ENCODE data around the gene CDHR4.
"Not testable (repeated sequence)": the region's sequence is repeated elsewhere in the genome, so short reads cannot be mapped to it uniquely, and the experiment has no call there.

The CDHR4 gene

GRCh38 chr3:49786357-49787181, 13.1 kb downstream of the CDHR4 start, which contains the start of gene IP6K1:
Gene IP6K1, minus strand, starts transcription at chr3:49786542. Its CDS starts 38,502 bp downstream, at chr3:49748040.
- H3K4me2 ChIP-seq (ENCODE audit: low read length) = peak within 1 kb of the TSS; percentile 94
- H3K27ac ChIP-seq (ENCODE audit: low read depth, low read length, poor library complexity, severe bottlenecking) = no peak within 1 kb of the TSS
- no peaks in the 10 kb centered on the region for H4K20me1 ChIP-seq (ENCODE audit: insufficient read depth, low read length)
- H3K4me1 ChIP-seq (ENCODE audit: insufficient read depth, low read length, severe bottlenecking) = peaks cover 24% of the 10 kb centered on the region
- TF ChIP-seq CTCF (IDR thresholded peaks at IDR 0.05; ENCODE audit: low read length) (no peak), EZH2 (IDR thresholded peaks at IDR 0.05; ENCODE audit: borderline replicate concordance, low read length) (no peak)
- H2AFZ ChIP-seq (ENCODE audit: low read length) = no peak within 1 kb of the TSS
- H3K9me3 ChIP-seq (ENCODE audit: low read length) = no peaks in the 10 kb centered on the region
- H3F3A ChIP-seq (ENCODE audit: insufficient read depth, low read length) = no peaks in the 10 kb centered on the region
- no peaks in the 10 kb centered on the region for H3K27me3 ChIP-seq (ENCODE audit: insufficient read depth, low read length)
- H3K4me3 ChIP-seq (ENCODE audit: low read depth, low read length, poor library complexity, severe bottlenecking) = peak within 1 kb of the TSS; percentile 78
- H3K36me3 ChIP-seq (ENCODE audit: insufficient read depth, low read length) = peaks cover 5% of the 10 kb centered on the region; the same call in 1 of the 2 replicates
- peaks cover 9% of the 10 kb centered on the region for H3K79me2 ChIP-seq (ENCODE audit: insufficient read depth, low read length)
- H3K9ac ChIP-seq (ENCODE audit: low read length) = peak within 1 kb of the TSS; percentile 71
- H3K9me2 ChIP-seq (ENCODE audit: low read depth, low read length) = no peaks in the 10 kb centered on the region

- Histone ChIP-seq H3K4me3 (ENCODE audit: low read depth, low read length, poor library complexity, severe bottlenecking) (peak overlapping the region; percentile 78), H3F3A (ENCODE audit: insufficient read depth, low read length) (no peaks in the 10 kb centered on the region), H3K79me2 (ENCODE audit: insufficient read depth, low read length) (peaks cover 9% of the 10 kb centered on the region), H3K9me2 (ENCODE audit: low read depth, low read length) (no peaks in the 10 kb centered on the region), H4K20me1 (ENCODE audit: insufficient read depth, low read length) (no peaks in the 10 kb centered on the region), H3K4me2 (ENCODE audit: low read length) (peak overlapping the region; percentile 94), H3K9me3 (ENCODE audit: low read length) (no peaks in the 10 kb centered on the region), H3K4me1 (ENCODE audit: insufficient read depth, low read length, severe bottlenecking) (peaks cover 26% of the 10 kb centered on the region), H3K9ac (ENCODE audit: low read length) (peak overlapping the region; percentile 71), H3K27me3 (ENCODE audit: insufficient read depth, low read length) (no peaks in the 10 kb centered on the region), H3K36me3 (ENCODE audit: insufficient read depth, low read length) (peaks cover 8% of the 10 kb centered on the region; the same call in 1 of the 2 replicates), H2AFZ (ENCODE audit: low read length) (no peak overlapping the region), H3K27ac (ENCODE audit: low read depth, low read length, poor library complexity, severe bottlenecking) (no peak overlapping the region)
- TF ChIP-seq CTCF (IDR thresholded peaks at IDR 0.05; ENCODE audit: low read length) (no peak), EZH2 (IDR thresholded peaks at IDR 0.05; ENCODE audit: borderline replicate concordance, low read length) (no peak)
Measured at GRCh38 chr3:49785565-49786356, 13.9 kb downstream of the CDHR4 start.

GRCh38 chr3:49782277-49782676, 17.4 kb downstream of the CDHR4 start:
- not testable (repeated sequence) for H3K9me3 ChIP-seq (ENCODE audit: low read length); H3K27me3 ChIP-seq (ENCODE audit: insufficient read depth, low read length); H3F3A ChIP-seq (ENCODE audit: insufficient read depth, low read length); H3K4me2 ChIP-seq (ENCODE audit: low read length); H3K4me3 ChIP-seq (ENCODE audit: low read depth, low read length, poor library complexity, severe bottlenecking); H2AFZ ChIP-seq (ENCODE audit: low read length); H3K9me2 ChIP-seq (ENCODE audit: low read depth, low read length); H3K9ac ChIP-seq (ENCODE audit: low read length); H3K27ac ChIP-seq (ENCODE audit: low read depth, low read length, poor library complexity, severe bottlenecking); H4K20me1 ChIP-seq (ENCODE audit: insufficient read depth, low read length)
- Histone ChIP-seq H3K4me1 (ENCODE audit: insufficient read depth, low read length, severe bottlenecking) (peaks cover 24% of the 10 kb centered on the region), H3K36me3 (ENCODE audit: insufficient read depth, low read length) (peaks cover 18% of the 10 kb centered on the region; the same call in 1 of the 2 replicates), H3K79me2 (ENCODE audit: insufficient read depth, low read length) (peaks cover 25% of the 10 kb centered on the region)
